OCI-M1 (cell line): Measurements from ENCODE around the gene TLX2.
A peak's percentile ranks its signal among the peaks of the same experiment; 100 is the strongest.

Source experiments
- DNase-seq: peaks from one replicate; lab custom pipeline; 2025; lab: John Stamatoyannopoulos, UW

Gene TLX2

GRCh38 chr2:74511104-74511989, 2.9 kb upstream of the TLX2 start:
- no peak for DNase-seq

- DNase-seq: no peak
These were observed 1.3 kb upstream of the TLX2 start for GRCh38 chr2:74512744-74513604.

DNA sequence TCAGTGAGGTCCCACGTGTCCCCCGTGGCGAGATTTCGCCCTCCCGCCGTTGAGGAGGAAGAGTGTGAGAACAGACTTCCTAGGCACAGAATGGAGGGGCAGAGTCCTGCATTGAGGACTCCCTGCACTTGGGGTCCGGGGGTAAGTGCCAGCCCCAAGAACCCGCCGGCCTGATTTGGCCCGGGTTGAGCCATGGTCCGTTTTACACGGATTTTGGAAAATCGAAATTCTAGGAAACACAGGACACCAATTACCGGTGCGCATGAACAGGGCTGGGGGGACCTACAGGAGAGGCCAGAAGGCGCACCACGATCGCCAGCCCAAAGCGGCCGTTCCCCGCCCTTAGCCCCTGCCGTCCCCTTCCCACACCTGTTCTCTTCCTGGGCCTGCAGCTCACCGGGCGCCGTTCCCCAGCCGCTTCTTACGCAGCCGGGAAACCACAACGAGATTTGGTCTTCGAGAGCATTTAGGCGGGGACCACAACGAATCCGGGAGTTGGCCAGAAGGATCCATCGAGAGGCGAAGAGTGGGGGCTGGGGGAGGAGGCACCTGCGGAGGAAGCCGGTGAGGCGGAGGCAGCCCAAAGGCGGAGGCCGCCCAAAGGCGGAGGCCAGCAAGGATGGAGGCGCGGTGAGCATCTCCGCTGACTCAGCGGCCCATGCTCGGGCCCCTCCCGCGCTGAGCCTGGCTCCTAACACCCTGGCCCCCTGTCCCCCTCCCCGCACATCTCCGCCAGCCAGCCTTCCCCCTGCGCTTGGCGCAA, 464 bp upstream of the TLX2 start:
- DNase-seq: no peak

- DNase-seq: no peak
These were observed 1.2 kb downstream of the TLX2 start for GRCh38 chr2:74515271-74515980.

GRCh38 chr2:74515981-74516633, 1.9 kb downstream of the TLX2 start:
- no peak for DNase-seq

GRCh38 chr2:74516650-74517049, 2.4 kb downstream of the TLX2 start:
- no peak for DNase-seq

DNA sequence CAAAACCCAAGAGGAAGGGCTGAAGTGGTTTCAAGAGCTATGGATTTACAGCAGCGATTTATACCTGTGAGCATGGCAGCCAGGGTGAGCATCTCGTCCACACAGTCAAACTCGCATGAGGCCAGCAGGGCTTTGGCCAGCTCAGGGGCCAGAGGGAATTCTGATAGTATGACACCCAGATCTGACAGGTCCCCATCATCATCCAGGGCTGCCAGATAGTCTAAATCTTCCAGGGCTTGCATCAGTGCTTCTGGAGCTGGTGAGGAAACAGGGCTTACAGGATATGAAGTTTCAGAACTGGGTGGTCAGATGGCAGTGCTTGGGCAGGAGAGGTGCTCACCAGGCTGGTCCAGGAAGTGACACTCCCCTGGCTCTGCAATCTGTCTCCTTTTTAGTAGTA, 8.3 kb downstream of the TLX2 start:
- DNase-seq: no peak

DNA sequence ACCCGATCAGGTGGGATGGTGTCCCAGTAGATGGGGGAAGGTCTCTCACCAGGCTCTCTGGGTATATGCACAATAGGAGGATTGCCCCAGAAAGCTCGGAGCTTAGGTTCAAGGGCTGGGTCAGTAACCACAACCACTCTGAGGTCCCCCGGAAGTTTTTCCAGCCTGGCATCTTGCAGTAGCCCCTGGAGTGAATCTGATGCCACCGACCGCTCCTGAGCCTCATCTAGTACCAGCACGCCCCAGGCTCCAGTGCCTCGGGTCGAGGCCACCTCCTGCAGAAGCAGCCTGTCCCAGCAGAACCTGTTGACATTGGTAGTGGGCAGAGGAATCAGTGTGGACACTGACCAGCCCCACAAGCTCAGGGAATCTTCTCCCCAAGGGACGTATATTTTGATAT, 9.8 kb downstream of the TLX2 start:
- no peak for DNase-seq

DNA sequence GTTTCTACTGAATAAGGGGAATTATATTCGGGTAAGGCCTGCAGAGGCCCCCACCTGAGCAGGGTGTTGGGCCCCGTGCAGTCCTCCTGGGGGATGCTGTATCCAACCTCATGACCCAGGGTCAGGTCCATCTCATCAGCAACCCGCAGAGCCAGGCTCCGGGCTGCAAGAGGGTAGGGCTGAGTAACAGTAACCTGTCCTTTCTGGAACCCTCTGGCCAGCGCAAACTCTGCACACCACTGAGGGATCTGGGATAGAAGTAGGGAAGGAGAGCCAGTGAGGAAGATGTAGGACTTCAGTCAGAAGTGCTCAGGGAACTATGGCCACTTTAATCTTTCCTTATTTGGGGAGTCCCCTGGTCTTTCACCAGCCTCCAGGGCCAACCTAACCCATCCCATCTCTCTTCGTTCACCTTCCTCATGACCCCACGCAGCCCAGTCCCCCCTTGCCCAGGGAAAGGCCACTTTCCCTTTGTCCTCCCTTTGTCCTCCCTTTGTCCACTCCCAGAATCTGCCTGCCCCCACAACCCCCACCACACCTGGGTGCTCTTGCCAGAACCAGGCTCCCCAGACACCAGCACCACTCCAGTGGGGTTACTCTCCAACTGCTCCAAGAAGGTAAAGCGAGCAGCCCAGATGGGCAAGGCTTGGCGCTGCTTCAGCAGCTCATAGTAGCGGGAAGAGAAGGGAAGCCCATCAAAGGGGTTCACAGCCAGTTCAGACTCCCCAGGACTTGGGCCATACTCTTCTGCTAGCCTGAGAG, 10.9 kb downstream of the TLX2 start:
- DNase-seq: no peak

DNA sequence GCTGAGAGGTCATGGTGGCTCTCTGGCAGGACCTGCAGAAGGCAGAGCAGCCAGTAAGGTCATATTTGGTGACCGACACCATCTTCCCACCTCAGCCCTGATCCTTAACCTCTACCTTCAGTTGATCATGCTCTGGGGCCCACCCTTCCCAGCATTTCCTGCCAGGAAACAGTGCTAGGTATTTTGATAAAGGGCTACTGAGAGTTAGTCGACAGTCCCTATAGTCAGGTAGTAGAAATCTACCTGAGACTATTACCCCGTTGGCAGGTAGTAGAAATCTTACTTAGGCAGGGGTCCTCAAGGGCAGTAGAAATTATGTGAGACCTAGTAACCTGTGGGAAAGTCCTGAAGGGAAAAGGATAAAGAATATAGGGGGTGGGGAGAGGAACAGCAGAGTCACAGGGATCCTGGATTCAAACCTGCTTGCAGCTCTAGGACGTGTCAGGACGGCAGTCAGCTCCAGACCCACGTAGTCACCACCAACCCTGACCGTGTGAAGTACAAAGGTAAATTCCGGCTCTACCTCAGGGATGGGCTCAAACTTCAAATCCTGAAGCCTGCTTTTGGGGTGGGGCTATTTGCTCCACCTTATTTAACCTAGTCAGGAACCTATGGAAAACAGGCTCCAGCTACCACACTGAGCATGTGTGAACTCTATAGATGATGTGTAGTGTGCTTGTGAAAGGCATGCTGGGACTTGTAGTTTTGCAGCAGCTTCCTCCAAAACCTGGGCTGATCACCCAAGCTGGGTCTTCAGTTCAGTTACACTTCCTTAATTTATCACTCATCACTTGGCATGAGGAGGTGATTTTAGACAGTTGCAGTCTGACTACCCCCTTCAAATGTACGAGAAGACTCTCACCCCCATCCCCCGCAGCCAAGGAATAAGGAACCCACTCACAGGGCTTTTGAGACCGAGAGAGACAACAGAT, 11.7 kb downstream of the TLX2 start, which contains the start of gene DQX1:
DQX1 (minus strand) TSS at position 515 of the 932 bp plus-strand sequence; CDS start at position 13, 502 bp downstream.
- DNase-seq: peak; percentile 51

- no peak for DNase-seq
These were observed 12.5 kb downstream of the TLX2 start for GRCh38 chr2:74526649-74527230.

- no peak for DNase-seq
These were observed 13.5 kb downstream of the TLX2 start for GRCh38 chr2:74527741-74528140.

DNA sequence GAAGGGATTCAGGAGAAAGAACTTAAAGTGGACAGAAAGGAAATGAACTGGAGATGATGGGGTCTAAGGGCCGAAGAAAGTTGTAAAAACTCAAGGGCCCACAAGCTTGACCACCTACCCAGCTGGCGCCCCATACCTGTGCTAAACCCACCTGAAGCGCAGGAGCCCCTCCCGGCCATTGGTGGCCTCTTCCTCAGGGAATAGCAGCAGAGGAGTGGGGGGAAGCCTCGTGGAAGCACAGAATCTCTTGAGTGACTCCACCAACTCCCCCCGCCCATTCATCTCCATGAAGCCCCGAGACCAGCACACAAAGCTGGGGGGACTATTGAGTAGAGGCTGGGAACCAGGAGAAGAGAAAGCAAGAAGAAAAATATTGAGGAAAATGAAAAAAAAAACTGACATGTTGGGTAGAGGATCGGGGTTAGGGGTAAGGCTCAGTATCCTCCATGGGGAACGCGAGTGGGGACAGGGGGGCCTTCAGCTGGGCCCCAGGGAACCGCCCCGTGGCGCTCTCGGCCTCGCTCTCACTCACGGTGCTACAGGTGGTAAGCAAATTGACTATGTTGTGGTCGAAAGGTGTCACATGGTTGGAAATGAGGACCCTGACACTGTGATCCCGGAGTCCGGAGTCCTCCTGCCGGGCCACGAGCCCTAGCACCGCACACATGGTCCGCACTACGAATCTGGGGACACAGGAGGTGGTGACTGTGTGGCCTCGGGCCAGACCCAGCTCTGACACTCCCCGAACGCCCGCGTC, 14.5 kb downstream of the TLX2 start:
- DNase-seq: peak; percentile 58

DNA sequence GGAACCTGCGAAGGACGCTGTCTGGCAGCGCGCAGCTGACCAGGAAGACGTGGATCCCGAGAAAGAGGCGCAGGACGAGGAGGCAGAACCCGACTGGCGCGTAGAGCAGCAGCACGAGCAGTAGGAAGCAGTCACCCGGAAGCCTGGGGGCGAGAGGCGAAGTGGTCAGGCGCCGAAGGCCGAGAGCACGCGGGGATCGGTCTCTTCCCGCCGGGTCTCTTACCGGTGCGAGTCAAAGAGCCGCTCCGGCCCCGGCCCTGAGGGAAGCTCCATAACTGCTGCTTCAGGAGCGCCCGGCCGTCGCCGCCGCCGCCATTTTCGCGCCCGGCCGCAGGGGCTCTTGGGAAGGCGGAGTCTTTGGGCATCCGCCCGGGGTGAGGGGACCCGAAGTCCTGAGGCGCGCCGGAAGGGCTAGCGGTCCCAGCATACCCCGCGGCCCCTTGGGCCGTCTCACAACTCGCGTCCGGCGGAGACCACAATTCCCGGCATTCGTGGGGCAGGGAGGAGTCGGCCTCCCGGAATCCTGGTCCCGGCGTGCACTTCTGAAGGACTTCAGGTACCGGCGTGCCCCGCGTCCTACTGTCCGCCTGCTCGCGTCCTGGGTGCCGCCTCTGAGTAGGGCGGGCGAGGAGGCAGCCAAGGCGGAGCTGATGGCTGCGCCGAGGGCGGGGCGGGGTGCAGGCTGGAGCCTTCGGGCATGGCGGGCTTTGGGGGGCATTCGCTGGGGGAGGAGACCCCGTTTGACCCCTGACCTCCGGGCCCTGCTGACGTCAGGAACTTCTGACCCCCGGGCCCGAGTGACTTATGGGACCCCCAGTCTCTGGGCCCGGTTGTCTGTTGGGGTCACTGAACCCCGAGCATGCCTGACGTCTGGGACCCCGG, 15.3 kb downstream of the TLX2 start, which contains the start of the genes AUP1 and HTRA2:
AUP1 (minus strand) TSS at position 350 of the 882 bp plus-strand sequence; CDS start at position 273, 77 bp downstream.
HTRA2 (plus strand) TSS at position 577 of the 882 bp plus-strand sequence; CDS start at position 651, 74 bp downstream.
- peak; percentile 97 for DNase-seq

- peak; percentile 87 for DNase-seq
These were observed 16.3 kb downstream of the TLX2 start for GRCh38 chr2:74530239-74531187.
